NCI-H1694 treated with DMSO at 0.1 percent for 48 hours (cell line): ENCODE data around the gene KCNAB2.

Experiments
- DNase-seq: peaks from one replicate; lab custom pipeline; 2025; lab: John Stamatoyannopoulos, UW

Gene KCNAB2

DNA sequence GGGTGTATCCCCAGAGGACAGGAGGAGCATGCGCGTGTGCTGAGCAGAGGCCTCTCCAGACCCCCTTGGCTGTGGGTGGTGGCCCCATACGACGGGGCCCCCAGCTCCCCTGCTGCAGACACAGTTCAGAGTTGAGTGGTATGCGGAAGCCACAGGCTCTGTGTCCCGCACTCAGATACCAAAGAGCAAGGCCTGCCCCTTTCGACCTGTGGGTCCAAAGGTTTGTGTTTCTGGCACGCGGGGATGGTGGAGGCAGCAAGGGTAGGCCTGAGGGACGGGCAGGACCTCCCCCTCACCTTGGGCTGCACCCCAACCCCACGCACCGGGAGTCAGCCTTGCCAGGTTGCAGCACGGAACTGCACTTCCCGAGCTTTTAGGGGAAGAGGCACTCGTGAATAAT, at the start of gene KCNAB2:
Gene KCNAB2 (plus strand): TSS at position 328 of the 400 bp plus-strand sequence. CDS start 5,649 bp downstream, outside the sequence.
- DNase-seq, result no peak

DNA sequence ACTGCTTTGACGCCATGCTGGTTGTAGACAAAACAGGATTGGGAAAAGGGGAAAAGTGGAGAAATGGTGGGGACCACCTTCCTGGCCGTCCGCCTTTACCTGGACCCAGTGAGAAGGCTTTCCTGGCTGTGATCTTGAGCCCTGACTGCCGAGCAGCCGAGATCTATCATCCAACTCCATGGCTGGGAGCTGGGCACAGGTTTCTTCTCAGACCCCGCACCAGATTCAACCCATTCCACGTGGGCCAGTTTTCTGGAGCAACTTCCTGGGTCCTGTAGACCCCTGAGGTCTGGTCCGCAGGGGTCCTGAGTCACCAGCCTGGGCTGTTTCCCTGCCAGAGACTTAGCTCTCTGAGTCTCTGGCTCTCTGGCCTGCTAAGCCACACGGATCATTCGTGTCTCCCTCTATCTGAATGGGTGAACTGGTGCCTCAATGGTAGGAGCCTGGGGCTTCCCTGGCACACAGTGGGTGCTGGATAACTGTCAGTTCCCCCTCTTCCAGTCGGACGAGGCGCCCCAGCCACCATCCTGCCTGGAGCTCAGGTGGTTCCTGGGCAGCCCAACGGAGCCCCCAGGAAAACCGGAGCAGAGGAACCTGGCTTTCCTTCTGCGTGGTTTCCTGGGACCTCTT, 48.9 kb upstream of the KCNAB2 start:
- no peak for DNase-seq

DNA sequence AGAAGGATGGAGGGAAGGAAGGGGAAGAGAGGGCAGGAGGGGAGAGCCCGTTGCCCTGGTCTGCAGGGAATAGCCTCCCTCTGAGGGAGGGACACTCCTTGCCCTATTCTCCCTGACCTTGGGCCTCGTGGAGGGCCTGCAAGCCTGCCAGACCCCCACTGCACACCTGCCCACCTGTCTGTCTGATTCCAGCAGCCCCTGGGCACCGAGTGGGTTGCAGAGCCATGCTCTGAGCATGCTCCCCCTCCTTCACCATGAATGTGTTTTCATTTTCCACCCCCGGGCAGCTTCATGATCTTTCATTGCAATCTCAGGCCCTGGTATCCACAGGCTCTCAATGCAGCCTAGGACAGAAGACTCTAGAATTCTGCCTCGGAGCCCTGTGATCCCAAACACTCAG, 48.4 kb upstream of the KCNAB2 start:
- no peak for DNase-seq

DNA sequence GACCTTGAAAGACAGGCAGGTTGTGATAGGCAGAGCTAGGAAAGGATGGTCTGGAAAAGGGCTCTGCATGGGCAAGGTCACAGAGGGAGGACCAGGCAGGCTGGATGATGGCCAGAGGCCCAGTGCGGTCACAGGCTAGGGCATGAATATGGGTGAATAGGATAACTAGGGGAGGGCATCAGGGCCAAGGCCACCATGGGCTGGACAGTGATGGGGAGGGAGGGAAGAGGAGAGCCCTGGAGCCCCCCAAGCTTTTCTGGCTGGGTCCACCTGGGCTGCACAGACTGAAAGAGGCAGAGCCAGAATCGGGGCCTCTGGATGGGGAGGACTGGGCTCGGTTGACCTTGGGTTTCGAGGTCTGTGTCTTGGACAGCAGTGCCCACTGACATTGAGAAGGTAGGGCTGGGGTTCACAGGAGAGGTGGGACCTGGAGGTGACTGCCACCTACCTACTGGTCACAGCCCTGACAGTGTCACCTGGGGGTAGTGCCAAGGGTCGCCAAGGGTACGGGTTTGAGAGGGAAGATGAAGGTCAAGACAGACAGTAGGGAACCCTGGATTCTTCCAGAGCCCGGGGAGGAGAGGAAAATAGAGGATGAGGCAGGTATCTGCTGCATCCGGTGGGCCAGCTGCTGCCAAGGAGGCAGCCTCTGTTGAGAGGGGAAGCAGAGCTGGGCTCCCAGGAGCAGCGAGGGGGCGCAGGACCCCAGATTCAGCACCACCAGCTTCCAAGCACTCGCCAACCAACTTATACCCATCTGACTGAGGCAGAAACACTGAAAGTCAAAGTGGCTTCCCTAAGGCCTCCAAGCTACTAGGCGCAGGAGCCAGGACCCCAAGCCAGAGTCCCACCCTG, 47.4 kb upstream of the KCNAB2 start:
- no peak for DNase-seq

DNA sequence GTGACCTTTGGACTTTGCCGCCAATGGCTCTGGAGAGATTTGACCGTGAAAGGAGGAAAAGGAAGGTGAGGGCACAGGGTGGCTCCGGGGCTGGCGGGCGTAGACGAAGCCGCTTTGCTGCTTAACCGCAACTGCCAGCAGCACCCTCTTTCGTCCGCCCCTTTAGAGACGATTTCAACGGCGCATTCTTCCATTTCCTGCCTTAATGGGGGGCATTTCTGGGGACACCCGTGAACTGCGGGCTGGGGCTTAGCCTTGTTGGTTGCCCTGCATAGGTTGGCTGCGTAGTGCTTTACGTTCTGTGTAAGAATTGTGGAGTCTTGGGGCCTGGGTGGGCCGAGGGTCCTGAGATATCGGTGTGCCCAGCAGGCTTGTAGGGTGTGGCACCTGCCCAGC, 46.8 kb upstream of the KCNAB2 start:
- no peak for DNase-seq

DNA sequence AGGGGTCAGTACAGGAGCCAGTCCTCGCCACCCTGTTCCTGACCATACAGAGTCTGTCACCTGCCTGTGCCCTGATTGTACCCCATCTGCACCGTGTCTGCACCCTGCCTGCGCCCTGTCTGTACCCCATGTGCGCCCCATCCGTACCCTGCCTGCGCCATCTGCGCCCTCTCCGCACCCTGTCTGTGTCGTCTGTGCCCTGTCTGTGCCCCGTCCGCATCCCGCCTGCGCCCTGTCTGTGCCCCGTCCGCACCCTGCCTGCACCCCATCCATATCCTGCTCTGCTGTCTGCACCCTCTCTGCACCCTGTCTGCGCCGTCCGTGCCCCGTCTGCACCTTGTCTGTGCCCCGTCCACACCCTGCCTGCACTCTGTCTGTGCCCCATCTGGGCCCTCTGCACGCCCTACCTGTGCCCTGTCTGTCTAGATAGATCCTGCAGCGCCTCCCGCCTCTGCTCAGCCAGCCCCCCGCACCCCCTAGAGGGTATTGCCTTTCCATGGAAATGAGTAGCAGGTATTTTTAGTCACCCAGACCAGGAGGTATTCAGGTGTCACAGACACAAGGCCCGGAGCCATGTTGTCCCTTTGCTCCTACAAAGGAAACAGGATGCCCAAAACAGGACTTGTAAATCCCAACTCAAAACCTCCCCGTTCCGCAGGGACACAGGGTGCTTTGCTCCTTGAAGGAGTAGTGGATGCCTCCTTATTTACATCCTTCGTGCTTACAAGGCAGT, 45.8 kb upstream of the KCNAB2 start:
- DNase-seq, result no peak

DNA sequence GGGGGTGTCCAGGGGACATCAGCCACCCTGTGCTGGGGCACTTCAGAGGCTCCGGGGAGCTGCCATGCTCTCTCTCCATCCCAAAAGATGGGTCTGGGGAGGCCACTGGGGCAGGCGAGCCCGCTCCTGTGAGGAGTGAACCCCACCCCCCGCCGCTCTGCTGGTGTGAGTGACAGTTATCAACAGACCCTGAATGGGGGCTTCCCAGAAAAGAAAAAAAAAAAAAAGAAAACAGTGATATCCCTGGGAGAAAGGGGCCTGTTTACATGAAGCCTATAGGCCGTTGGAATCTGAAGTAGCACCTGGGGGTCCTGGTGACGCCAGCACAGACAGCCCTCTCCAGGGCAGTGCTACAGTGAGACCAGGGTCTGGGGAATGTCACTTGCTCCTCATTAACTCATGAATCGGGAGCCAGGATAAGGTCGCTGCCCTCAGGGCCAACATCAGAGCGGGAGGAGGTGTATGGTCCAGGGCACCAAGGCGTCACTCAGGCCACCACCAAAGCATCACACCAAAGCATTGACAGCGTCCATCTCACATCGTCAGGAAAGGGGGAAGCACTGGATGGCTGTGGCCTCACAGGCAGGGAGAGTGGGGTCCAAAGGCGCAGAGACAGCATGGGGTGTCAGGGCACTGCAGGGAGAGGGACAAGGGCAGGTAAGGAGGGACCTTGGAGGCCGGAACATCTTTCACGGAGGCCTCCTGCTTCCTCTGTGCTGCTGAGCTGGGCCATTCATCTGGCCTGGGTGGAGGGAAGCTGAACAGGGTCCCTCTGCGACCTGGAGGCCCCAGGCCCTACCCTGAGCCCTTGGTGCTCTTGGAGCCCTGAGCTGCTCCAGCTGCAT, 45.0 kb upstream of the KCNAB2 start:
- DNase-seq, result no peak

DNA sequence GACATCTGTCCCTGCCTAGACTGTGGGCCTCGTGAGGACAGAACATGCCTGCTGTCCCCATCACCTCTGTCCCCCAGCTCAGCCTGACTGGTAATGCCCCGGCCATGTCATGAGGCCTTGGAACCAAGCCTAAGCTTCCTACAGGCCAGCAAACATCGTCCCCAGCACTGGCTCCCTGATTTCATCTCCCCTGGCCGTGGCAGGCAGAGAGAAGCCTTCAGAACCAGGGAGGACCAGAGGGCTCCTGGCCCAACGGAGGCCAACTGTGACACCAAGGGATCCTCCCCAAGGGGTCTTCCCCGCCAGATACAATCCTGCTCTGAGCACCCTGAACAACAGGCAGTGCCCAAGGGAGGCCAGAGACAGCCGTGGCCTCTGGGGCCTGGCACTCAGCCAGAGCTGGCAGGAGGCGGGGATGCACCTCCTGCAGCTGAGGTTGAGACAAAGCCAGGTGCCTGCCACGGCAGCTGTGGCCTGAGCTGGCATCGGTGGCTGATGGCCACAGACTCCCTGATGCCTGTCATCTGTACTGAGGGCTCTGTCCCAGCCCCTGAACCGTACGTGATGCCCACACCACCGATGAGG, 43.6 kb upstream of the KCNAB2 start:
- DNase-seq, result no peak

DNA sequence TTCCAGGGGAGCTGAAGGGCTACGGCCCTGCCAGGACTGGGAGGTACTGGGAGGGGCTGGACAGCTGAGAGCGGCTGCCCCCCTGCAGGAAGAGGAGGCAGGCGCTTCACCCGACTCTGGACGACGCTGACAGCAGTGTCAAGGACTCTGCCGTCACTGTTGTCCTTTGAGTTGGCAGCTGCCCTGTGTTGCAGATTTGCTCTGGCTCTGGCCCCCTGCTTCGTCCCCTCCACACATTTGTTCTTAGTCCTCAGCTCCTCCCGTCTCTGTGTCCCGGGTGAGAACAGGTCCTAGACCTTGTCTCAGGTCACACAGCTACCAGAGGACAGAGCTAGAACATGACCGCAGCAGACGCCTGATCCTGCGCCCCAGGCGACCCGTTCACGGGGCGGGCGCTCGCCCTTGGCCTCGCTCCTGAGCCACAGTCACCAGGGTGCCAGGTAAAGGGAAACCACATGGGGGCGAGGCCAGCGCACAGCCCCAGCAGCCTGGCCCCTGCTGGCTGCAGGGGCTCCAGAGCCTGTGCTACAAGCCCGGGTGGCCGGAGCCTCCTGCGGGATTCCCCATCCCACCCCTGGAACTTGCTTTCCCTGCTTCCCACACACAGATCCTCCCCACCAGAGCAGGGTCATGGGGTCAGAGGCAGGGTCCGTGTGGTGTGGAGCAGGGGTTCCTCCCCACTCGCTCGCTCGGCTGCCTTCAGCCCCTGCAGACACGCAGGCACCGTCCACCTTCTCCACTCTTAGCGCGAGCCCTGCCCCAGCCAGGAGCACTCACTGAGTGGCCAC, 42.8 kb upstream of the KCNAB2 start:
- DNase-seq, result no peak

DNA sequence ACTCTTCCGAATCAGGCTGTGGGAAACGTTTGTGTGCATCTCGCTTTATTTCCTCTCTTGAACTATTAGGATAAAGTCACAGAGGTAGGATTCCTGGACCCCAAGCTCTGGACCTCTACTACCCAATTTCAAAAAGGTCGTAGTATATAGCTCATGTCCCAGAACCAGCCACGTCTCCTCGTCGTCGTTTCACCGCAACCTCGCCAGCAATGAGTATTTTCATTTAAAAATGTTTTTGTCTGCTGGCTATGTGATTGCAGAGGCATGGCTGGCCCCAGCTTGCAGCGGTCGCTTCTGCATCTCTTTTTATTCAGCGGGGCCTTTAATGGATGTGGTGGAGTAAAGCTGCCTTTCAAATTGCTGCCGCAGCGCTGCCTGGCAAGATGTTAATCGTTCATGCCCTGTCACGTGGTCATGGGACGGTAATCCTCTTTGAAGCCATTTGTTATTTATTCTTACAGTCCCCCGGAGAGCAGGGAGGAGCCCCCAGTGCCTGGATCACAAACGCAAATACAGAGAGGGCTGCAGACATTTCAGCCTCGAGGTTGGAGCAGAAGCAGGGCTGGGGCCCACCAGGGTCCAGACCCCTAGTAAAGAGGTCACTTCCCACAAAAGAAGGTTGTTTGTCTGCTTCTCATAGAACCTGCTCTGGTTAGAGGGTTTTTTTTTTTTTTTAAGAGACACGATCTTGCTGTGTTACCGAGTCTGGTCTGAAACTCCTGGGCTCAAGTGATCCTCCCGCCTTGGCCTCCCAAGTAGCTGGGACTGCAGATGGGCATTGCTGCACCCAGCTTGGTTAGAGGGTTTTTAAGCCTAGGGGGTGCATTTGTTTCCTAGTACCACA, 41.9 kb upstream of the KCNAB2 start:
- DNase-seq, result no peak

DNA sequence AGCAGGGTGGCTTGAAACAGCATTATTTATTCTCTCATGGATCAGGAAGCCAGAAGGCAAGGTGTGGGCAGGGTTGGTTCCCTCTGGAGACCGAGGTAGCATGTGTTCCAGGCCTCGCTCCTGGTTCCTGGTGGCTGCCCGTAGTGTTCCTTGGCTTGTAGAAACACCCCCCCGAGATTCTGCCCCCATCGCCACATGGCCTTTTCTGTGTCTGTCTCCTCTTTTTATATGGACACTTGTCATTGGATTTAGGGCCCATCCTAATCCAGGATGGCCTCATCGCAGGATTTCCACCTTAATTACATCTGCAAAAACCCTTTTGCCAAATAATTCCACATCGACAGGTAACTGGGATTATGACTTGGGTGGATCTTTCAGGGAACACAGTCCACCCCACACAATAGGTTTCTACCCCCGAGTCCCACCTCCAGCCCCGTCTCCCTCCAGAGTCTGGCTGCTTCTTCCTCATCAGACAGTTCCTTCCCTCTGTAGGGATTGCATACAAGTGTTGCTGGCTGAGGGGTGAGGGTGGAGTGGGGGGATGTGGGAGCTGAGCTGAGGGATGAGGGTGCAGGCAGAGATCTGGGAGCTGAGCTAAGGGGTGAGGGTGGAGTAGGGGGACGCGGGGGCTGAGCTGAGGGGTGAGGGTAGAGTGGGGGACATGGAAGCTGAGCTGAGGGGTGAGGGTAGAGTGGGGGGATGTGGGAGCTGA, 41.1 kb upstream of the KCNAB2 start:
- no peak for DNase-seq

DNA sequence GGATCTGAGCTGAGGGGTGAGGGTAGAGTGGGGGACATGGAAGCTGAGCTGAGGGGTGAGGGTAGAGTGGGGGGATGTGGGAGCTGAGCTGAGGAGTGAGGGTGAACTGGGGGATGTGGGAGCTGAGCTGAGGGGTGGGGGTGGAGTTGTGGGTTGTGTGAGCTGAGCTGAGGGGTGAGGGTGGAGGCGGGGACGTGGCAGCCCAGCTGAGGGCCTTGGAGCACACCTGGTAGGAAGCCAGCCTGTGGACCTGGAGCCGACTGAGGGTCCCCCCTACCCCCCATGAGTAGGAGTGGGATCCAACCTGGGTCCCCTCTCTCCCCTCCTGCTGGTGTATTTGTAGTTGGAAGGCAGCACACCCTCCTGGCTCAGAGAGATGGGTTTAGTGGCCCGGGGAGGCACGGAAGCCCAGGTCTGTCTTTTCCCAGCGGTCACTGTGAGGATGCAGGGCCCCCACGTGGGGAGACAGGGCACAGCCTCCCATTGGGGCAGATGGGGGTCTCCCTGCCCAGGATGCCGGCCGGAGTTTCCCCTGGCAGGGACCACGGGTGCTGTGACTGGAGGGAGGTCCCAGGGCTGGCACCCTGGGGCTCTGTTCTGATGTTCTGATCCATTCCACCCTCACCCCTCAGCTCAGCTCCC, 40.3 kb upstream of the KCNAB2 start:
- no peak for DNase-seq

DNA sequence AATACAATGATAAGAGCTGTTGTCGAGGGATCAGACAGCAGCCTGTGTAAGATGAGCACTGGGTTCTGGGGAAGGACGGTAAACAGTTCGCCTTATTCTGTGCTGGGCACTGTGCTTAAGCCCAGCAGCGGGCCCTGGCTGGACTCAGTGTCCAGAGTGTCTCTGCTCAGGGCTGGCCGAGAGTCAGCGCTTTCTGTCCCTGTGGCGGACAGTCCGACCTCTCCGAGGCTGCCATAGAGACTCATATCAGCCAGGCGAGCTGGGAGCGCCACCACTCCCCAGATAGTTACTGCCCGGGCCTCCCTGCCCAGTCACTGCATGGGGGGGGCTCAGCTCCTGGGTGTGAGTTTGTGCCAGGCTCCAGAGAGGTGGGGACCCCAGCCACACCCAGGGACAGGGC, 38.8 kb upstream of the KCNAB2 start:
- no peak for DNase-seq

DNA sequence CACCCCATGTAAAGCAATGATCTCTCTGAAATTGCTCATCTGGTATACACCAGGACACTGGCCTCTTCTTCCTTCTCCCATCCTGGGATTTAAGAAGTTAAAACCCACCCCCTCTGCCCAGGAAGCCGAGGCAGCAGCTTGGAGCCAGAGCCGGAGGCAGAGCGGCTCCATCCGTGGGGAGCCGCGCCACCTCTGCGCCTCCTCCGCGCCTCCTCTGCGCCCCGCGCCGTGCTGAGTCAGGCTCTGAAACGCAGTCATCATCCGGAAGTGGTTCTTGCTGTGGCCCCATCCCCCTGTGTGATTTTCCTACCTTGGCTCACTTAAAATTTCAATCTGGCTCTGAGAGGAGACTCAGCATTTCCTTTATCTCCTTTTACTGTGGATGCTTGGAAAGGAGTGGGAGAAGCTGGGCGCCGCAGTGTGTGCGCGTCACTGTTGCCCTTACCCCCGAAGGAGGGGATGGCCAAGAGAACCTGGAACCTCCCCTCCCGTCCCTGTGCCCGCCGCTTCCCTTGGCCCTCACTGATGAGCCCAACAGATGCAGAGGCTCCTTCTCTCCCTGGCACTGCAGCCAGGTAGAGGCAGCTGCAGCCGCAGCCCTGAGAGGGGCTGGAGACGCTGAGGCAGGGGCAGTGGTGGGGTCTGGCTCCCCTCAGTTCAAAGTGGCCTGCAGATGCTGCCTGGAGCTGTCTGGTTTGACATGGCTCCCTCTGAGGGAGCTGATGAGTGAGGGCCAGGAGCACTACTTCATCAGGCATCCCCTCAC, 38.2 kb upstream of the KCNAB2 start:
- DNase-seq, result no peak

DNA sequence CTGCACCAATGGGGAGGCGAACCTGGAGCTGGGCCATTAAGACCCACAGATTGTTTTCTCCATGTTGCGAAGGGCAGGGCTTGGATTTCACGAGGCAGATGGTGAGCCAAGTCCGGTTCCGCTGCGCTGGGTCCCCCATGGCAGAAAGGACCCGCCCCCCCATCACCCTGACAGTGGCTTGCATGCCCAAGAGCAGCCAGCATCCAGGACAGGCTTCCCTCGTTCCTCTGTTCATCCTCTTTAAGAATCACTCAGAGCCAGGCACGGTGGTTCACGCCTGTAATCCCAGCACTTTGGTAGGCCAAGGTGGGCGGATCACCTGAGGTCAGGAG, 37.6 kb upstream of the KCNAB2 start:
- DNase-seq, result no peak

DNA sequence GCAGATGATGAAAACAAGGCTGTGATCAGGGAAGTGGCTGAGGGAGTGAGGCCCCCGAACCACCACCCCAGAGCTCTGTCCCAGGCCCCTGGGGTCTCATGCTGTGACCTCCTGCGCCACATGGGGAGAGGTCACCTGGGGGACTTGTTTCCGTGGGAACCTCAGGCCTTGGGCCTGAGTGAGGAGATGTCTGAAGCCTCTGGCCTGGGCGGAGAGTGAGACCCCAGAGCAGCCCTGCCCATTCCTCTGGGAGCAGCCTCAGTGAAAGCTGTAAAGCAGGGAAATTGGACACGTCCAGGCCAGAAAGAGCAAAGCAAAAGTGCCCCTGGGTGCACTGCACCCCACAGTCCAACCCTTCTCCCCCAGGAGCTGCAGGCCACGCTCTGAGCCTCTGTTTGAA, 37.0 kb upstream of the KCNAB2 start:
- DNase-seq, result no peak

DNA sequence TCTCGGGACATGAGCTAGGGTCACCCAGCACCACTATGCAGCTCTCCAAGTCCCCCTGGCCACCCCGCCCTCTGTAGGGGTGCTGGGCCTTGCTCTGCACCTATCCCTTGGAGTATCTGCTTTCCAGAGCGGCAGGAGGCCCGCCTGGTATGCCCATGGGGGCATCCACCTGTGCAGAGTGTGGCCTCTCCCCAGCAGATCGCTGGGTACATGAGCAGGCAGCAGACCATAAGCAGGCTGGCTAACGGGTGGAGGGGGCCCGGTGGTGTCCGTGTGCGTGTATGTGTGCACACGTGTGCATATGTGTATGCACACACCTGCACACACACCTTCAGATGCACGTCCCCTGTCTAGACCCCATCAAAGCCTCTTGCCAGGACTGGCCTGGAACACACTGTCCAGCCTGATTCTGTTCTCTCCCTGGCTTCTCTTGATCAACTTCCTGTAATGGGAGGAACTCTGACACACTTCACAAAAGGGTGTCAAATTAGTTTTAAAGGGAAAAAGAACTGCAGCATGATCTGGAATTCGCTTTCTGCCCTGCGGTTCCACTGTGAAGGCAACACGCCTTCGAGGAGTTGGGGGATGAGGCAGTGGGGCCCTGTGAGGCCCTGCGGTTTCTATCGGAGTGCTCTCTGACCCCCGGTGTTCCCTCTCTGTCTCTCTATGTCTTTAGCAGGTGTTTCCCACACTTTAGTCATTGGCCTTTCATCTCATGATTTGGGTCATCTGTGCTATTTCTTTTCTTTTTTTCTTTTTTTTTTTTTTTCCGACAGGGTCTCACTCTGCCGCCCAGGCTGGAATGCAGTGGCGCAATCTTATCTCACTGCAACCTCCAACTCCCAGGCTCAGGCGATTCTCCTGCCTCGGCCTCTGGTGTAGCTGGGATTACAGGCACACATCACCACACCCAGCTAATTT, 36.3 kb upstream of the KCNAB2 start:
- no peak for DNase-seq
